NCI-H1930 (cell line): ENCODE results near the gene POLR1H.
A peak's percentile ranks its signal among the peaks of the same experiment; 100 is the strongest.

ENCODE experiments used
- DNase-seq, 2 experiments: peaks; one replicate each; lab custom pipeline; 2025; lab: John Stamatoyannopoulos, UW

The POLR1H gene

GRCh38 chr6:30093951-30094661 lies 33.0 kb downstream of the POLR1H start:
- DNase-seq, result no peak

- no peak for DNase-seq
Observed at GRCh38 chr6:30096829-30097228, 35.8 kb downstream of the POLR1H start.

- no peak for DNase-seq
Observed at GRCh38 chr6:30097902-30098768, 37.1 kb downstream of the POLR1H start.

- DNase-seq, result no peak
Observed at GRCh38 chr6:30100154-30100553, 39.1 kb downstream of the POLR1H start.

GRCh38 chr6:30100585-30101443 lies 39.7 kb downstream of the POLR1H start:
- DNase-seq, result peak in 1 of 2 experiments; percentile 15

GRCh38 chr6:30101444-30102413 lies 40.7 kb downstream of the POLR1H start:
- peak; percentile 61 to 82 for DNase-seq

GRCh38 chr6:30102414-30102969 lies 41.4 kb downstream of the POLR1H start:
- no peak for DNase-seq

- peak; percentile 66 to 82 for DNase-seq
Observed at GRCh38 chr6:30102970-30103871, 42.2 kb downstream of the POLR1H start.

GRCh38 chr6:30103872-30104179 lies 42.8 kb downstream of the POLR1H start:
- no peak for DNase-seq

GRCh38 chr6:30104661-30105060 lies 43.6 kb downstream of the POLR1H start:
- no peak for DNase-seq

GRCh38 chr6:30111266-30111856 lies 50.3 kb downstream of the POLR1H start:
- no peak for DNase-seq

GRCh38 chr6:30112402-30112994 lies 51.4 kb downstream of the POLR1H start:
- no peak for DNase-seq

GRCh38 chr6:30113003-30113759 lies 52.1 kb downstream of the POLR1H start, which contains the start of gene TRIM31:
TSS of gene TRIM31 (minus strand) at chr6:30113090. CDS start at chr6:30112805, 285 bp downstream.
- no peak for DNase-seq

- DNase-seq, result no peak
Observed at GRCh38 chr6:30113841-30114240, 52.8 kb downstream of the POLR1H start.
